ENCODE data around the gene NAXE.
"Not testable (repeated sequence)": the region's sequence is repeated elsewhere in the genome, so short reads cannot be mapped to it uniquely, and the experiment has no call there.

Gene NAXE

GRCh38 chr1:156601122-156601830 is 9.7 kb downstream of the NAXE start, which contains the start of gene GPATCH4:
GPATCH4 (minus strand) TSS chr1:156601479.
- H3F3A ChIP-seq (ENCODE audit: control insufficient read depth, insufficient read depth), result peaks cover 12% of the 10 kb centered on the region
- H3K9me2 ChIP-seq (replicated peaks; ENCODE audit: control insufficient read depth, low read length), result no peaks in the 10 kb centered on the region
- H3K27me3 ChIP-seq (ENCODE audit: control insufficient read depth, low read length), result no peaks in the 10 kb centered on the region
- H3K79me2 ChIP-seq (ENCODE audit: control insufficient read depth, low read length), result peaks cover 49% of the 10 kb centered on the region
- no peaks in the 10 kb centered on the region for H4K20me1 ChIP-seq (ENCODE audit: control insufficient read depth, insufficient read depth, low read depth, low read length)
- peaks cover 34% of the 10 kb centered on the region for H3K4me1 ChIP-seq (ENCODE audit: control insufficient read depth, low read length)
- H3K36me3 ChIP-seq (ENCODE audit: control insufficient read depth, low read length), result peaks cover 45% of the 10 kb centered on the region
- H3K9me3 ChIP-seq (ENCODE audit: control insufficient read depth, insufficient read depth, low read length), result no peaks in the 10 kb centered on the region
- TF ChIP-seq EZH2phosphoT487 (IDR thresholded peaks at IDR 0.05; ENCODE audit: borderline replicate concordance, low read length) (no peak), CTCF (IDR thresholded peaks at IDR 0.05; ENCODE audit: low read depth, low read length, poor library complexity, severe bottlenecking) (no peak)
- peak within 1 kb of the TSS; percentile 86 for H3K4me2 ChIP-seq (ENCODE audit: low read length)
- H3K27ac ChIP-seq (ENCODE audit: low read depth, low read length), result peak within 1 kb of the TSS; percentile 80
- peak within 1 kb of the TSS; percentile 97 for H3K4me3 ChIP-seq (ENCODE audit: low read length)

DNA sequence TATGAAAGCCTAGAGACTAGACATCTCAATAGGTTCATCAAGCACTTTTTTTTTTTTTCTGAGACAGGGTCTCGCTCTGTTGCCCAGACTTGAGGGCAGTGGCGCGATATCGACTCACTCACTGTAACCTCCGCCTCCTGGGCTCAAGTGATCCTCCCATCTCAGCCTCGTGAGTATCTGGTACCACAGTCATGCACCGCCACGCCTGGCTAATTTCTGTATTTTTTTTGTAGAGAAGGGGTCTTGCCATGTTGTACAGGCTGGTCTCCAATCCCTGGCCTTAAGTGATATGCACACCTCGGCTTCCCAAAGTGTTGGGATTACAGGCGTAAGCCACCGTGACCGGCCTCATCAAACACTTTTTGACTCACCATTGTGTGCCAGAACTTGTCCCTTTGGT is 10.3 kb downstream of the NAXE start:
- no peaks in the 10 kb centered on the region for H3K9me3 ChIP-seq (ENCODE audit: control insufficient read depth, insufficient read depth, low read length)

DNA sequence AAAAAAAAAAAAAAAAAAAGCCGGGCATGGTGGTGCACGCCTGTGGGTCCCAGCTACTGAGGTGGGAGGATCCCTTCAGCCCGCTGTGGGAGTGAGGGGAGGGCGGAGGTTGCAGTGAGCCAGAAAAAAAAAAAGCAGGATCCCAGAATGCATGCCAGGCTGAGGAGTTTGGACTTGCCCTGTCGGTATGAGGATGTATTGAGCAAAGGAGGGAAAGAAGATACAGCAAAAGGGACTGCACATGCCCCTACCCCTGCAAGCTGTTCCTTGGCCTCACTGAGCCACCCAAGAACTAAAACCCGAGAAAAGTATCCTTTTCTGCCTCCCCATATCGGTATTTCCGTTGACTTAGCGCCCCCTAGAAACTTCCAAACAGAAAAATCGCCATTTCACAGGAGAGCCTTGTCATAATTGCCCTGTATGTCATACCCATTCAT is 11.0 kb downstream of the NAXE start:
- Histone ChIP-seq H3K9me3 (ENCODE audit: control insufficient read depth, insufficient read depth, low read length) (no peaks in the 10 kb centered on the region), H3K36me3 (ENCODE audit: control insufficient read depth, low read length) (peaks cover 32% of the 10 kb centered on the region), H3F3A (ENCODE audit: control insufficient read depth, insufficient read depth) (peaks cover 11% of the 10 kb centered on the region), H3K27ac (ENCODE audit: low read depth, low read length) (no peak overlapping the region), H3K9me2 (replicated peaks; ENCODE audit: control insufficient read depth, low read length) (no peaks in the 10 kb centered on the region), H3K79me2 (ENCODE audit: control insufficient read depth, low read length) (peaks cover 46% of the 10 kb centered on the region), H3K4me3 (ENCODE audit: low read length) (peak overlapping the region; percentile 97), H3K4me1 (ENCODE audit: control insufficient read depth, low read length) (peaks cover 44% of the 10 kb centered on the region), H4K20me1 (ENCODE audit: control insufficient read depth, insufficient read depth, low read depth, low read length) (no peaks in the 10 kb centered on the region), H3K4me2 (ENCODE audit: low read length) (peak overlapping the region; percentile 86), H3K27me3 (ENCODE audit: control insufficient read depth, low read length) (no peaks in the 10 kb centered on the region)
- no peak for TF ChIP-seq EZH2phosphoT487 (IDR thresholded peaks at IDR 0.05; ENCODE audit: borderline replicate concordance, low read length)
- TF ChIP-seq CTCF (IDR thresholded peaks at IDR 0.05; ENCODE audit: low read depth, low read length, poor library complexity, severe bottlenecking), result peak; percentile 84

More for the DNA sequence above, 10.3 kb downstream of the NAXE start:
- Histone ChIP-seq H3K27ac (ENCODE audit: low read depth, low read length) (peak overlapping the region; percentile 80), H3K79me2 (ENCODE audit: control insufficient read depth, low read length) (peaks cover 49% of the 10 kb centered on the region), H3K36me3 (ENCODE audit: control insufficient read depth, low read length) (peaks cover 39% of the 10 kb centered on the region), H4K20me1 (ENCODE audit: control insufficient read depth, insufficient read depth, low read depth, low read length) (no peaks in the 10 kb centered on the region), H3K4me3 (ENCODE audit: low read length) (peak overlapping the region; percentile 97), H3K4me2 (ENCODE audit: low read length) (peak overlapping the region; percentile 86), H3K27me3 (ENCODE audit: control insufficient read depth, low read length) (no peaks in the 10 kb centered on the region), H3K9me2 (replicated peaks; ENCODE audit: control insufficient read depth, low read length) (no peaks in the 10 kb centered on the region), H3F3A (ENCODE audit: control insufficient read depth, insufficient read depth) (peaks cover 12% of the 10 kb centered on the region), H3K4me1 (ENCODE audit: control insufficient read depth, low read length) (peaks cover 37% of the 10 kb centered on the region)
- TF ChIP-seq EZH2phosphoT487 (IDR thresholded peaks at IDR 0.05; ENCODE audit: borderline replicate concordance, low read length) (no peak), CTCF (IDR thresholded peaks at IDR 0.05; ENCODE audit: low read depth, low read length, poor library complexity, severe bottlenecking) (no peak)

- H4K20me1 ChIP-seq (ENCODE audit: control insufficient read depth, insufficient read depth, low read depth, low read length); H3K4me3 ChIP-seq (ENCODE audit: low read length); H3K27ac ChIP-seq (ENCODE audit: low read depth, low read length); H3K79me2 ChIP-seq (ENCODE audit: control insufficient read depth, low read length); H3K9me3 ChIP-seq (ENCODE audit: control insufficient read depth, insufficient read depth, low read length); H3K36me3 ChIP-seq (ENCODE audit: control insufficient read depth, low read length); H3K27me3 ChIP-seq (ENCODE audit: control insufficient read depth, low read length); H3K9me2 ChIP-seq (replicated peaks; ENCODE audit: control insufficient read depth, low read length): not testable (repeated sequence)
- Histone ChIP-seq H3F3A (ENCODE audit: control insufficient read depth, insufficient read depth) (peaks cover 13% of the 10 kb centered on the region), H3K4me2 (ENCODE audit: low read length) (peak overlapping the region; percentile 33), H3K4me1 (ENCODE audit: control insufficient read depth, low read length) (peaks cover 39% of the 10 kb centered on the region)
Measured at GRCh38 chr1:156607344-156607743, 15.8 kb downstream of the NAXE start.

Data from DOHH2 (cell line).